ENCODE results near the gene RASA3.
A peak's percentile ranks its signal among the peaks of the same experiment; 100 is the strongest.

The RASA3 gene

DNA sequence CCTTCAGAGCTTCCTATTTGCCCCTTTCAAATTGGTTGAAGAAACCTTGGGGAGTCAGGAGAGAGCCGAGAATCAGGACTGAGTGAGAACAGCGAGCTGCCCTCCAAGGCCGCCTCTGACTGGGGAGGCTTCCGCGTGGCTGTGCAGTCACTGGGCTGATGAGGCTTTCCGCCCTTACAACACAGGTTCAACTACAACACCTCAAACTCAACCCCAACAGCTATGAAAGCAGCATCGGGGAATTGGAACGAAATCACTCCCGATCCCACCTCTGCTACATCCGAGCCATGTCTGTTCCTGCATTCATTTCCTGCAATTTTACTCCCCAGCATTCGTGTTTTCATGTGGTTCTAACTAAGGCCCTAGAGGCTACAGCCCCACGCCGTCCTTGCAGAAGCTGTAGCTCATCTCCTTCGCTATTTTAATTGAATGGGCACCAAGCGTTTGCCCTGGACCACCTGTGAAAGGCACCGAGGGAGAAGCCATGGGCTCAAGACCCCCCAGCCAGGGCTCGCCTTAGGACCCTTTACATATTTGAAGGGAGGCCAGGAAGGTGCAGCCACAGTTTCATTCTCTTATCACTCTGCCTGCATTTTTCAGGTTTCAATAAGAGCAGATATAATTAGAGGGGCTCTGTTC, 12.3 kb upstream of the RASA3 start:
- no peak for TF ChIP-seq POLR2AphosphoS5 (IDR thresholded peaks at IDR 0.05; ENCODE audit: low read depth)
- no peak for TF ChIP-seq SPI1 (IDR thresholded peaks at IDR 0.05; ENCODE audit: borderline replicate concordance, low read depth)
- TF ChIP-seq, protein P1, sequence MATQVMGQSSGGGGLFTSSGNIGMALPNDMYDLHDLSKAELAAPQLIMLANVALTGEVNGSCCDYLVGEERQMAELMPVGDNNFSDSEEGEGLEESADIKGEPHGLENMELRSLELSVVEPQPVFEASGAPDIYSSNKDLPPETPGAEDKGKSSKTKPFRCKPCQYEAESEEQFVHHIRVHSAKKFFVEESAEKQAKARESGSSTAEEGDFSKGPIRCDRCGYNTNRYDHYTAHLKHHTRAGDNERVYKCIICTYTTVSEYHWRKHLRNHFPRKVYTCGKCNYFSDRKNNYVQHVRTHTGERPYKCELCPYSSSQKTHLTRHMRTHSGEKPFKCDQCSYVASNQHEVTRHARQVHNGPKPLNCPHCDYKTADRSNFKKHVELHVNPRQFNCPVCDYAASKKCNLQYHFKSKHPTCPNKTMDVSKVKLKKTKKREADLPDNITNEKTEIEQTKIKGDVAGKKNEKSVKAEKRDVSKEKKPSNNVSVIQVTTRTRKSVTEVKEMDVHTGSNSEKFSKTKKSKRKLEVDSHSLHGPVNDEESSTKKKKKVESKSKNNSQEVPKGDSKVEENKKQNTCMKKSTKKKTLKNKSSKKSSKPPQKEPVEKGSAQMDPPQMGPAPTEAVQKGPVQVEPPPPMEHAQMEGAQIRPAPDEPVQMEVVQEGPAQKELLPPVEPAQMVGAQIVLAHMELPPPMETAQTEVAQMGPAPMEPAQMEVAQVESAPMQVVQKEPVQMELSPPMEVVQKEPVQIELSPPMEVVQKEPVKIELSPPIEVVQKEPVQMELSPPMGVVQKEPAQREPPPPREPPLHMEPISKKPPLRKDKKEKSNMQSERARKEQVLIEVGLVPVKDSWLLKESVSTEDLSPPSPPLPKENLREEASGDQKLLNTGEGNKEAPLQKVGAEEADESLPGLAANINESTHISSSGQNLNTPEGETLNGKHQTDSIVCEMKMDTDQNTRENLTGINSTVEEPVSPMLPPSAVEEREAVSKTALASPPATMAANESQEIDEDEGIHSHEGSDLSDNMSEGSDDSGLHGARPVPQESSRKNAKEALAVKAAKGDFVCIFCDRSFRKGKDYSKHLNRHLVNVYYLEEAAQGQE (IDR thresholded peaks at IDR 0.05; ENCODE audit: insufficient replicate concordance, low read depth), result no peak
- no peak for TF ChIP-seq GABPA (IDR thresholded peaks at IDR 0.05; ENCODE audit: low read depth)
- TF ChIP-seq, protein P2, sequence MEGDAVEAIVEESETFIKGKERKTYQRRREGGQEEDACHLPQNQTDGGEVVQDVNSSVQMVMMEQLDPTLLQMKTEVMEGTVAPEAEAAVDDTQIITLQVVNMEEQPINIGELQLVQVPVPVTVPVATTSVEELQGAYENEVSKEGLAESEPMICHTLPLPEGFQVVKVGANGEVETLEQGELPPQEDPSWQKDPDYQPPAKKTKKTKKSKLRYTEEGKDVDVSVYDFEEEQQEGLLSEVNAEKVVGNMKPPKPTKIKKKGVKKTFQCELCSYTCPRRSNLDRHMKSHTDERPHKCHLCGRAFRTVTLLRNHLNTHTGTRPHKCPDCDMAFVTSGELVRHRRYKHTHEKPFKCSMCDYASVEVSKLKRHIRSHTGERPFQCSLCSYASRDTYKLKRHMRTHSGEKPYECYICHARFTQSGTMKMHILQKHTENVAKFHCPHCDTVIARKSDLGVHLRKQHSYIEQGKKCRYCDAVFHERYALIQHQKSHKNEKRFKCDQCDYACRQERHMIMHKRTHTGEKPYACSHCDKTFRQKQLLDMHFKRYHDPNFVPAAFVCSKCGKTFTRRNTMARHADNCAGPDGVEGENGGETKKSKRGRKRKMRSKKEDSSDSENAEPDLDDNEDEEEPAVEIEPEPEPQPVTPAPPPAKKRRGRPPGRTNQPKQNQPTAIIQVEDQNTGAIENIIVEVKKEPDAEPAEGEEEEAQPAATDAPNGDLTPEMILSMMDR (IDR thresholded peaks at IDR 0.05; ENCODE audit: insufficient read depth, low read length), result no peak
- no peak for DNase-seq (ENCODE audit: low read depth in 1 of 2, low spot score in 1 of 2)
- no peaks in the 10 kb centered on the region for H3K27me3 ChIP-seq (ENCODE audit: insufficient read depth, poor library complexity, severe bottlenecking)
- H3K27ac ChIP-seq (replicated peaks), result no peak overlapping the region
- H3K4me3 ChIP-seq (replicated peaks; ENCODE audit: insufficient read depth, low read length), result no peak overlapping the region

DNA sequence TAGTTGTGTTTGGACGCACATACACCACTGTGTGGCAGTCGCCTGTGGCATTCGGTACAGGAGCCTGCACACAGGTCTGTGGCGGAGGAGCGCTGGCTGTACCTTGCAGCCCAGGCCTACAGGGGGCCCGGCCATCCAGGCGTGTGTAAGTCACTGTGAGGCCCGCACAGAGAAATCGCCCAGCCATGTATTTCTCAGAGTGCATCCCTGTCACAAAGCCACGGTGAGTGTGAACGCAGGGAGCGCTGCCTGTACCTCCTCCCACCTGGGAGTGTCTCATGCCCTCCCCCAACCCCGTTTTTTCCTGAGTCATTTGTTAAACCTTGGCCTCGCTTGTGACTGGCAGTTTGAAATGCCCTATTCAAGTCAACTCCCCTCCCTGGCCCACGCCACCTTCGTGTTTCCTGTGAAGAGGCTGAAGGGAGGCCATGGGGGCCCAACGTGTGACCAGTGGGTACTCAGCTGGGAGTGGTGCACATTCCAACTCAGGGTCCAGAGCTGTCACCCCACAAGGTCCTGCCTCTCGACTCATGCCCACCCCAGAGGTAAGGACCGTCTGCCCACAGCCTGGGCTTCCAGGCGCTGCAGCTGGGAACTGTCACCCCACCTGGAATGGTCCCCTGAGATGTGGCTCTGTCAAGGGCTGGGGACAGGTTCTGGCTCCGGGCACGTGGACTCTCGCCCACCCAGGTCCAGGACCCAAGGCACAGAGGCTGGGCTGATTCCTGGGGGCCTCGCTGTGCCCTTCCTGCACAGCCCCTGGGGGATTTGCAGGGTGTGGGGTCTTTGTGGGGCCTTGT, 11.6 kb upstream of the RASA3 start:
- no peak for DNase-seq (ENCODE audit: low read depth in 1 of 2, low spot score in 1 of 2)
- H3K27ac ChIP-seq (replicated peaks), result no peak overlapping the region

DNA sequence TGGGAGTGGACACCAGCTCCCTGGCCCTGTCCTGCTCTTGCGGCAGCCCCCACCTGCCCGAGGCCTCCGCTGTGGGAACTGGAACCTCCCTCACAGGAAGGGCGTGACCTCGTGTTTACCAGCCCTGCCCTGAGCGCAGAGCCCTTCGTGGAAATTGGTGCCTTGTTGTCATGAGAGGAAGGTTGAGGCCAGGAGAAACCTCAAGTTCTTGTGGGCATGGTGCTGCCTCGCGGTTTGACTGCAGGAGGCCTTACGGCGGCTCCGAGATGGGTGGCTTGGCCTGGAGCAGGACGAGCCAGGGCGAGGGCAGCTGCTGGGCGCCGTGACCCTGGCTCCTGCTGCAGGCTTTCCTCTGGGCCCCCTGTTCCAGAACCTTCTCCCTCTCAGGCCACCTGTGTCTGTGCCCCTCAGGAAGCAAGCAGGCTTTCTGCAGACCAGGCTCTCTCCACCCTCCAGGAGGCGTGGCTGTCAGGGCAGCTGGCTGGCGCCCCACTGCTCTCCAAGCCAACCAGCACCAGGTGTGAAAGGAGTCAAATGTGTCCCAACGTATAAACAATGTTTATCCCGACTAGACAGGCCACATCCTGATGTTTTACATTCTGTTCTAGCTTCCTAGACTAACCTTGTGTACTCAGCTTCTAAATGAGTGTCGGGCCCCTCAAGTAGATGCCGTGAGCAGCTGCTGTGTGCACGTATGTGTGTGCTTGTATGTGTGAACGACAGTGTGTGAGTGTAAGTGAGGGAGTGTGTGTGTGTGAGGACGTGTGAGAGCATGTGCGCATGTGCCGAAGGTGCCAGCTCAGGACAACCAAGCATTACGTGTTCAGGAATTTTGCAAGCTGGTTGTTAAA, 10.4 kb upstream of the RASA3 start:
- TF ChIP-seq POLR2AphosphoS5 (IDR thresholded peaks at IDR 0.05; ENCODE audit: low read depth), result no peak
- TF ChIP-seq GABPA (IDR thresholded peaks at IDR 0.05; ENCODE audit: low read depth), result no peak
- TF ChIP-seq, protein P2 (IDR thresholded peaks at IDR 0.05; ENCODE audit: insufficient read depth, low read length), result no peak
- TF ChIP-seq, protein P1 (IDR thresholded peaks at IDR 0.05; ENCODE audit: insufficient replicate concordance, low read depth), result no peak
- no peak for TF ChIP-seq SPI1 (IDR thresholded peaks at IDR 0.05; ENCODE audit: borderline replicate concordance, low read depth)
- no peak overlapping the region for H3K27ac ChIP-seq (replicated peaks)
- DNase-seq (ENCODE audit: low read depth in 1 of 2, low spot score in 1 of 2), result peak in 1 of 2 experiments; percentile 50
- no peaks in the 10 kb centered on the region for H3K27me3 ChIP-seq (ENCODE audit: insufficient read depth, poor library complexity, severe bottlenecking)
- no peak overlapping the region for H3K4me3 ChIP-seq (replicated peaks; ENCODE audit: insufficient read depth, low read length)

More for the DNA sequence above, 11.6 kb upstream of the RASA3 start:
- no peak for TF ChIP-seq GABPA (IDR thresholded peaks at IDR 0.05; ENCODE audit: low read depth)
- TF ChIP-seq SPI1 (IDR thresholded peaks at IDR 0.05; ENCODE audit: borderline replicate concordance, low read depth), result no peak
- H3K27me3 ChIP-seq (ENCODE audit: insufficient read depth, poor library complexity, severe bottlenecking), result no peaks in the 10 kb centered on the region
- H3K4me3 ChIP-seq (replicated peaks; ENCODE audit: insufficient read depth, low read length), result no peak overlapping the region

DNA sequence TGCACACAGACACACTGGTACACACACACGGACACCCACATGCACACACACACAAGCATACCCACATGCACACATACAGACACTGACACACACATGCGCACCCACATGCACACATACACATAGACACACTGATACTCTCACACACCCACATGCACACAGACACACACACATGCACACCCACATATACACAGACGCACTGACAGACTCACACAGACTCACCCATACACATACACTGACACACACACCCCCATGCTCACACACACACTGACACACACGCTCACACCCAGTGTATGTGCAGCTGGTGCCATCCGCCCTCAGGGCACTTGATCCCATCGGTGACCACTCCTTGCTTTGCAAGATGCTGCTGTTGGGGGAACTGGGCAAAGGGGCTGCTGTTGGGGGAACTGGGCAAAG, 9.7 kb upstream of the RASA3 start:
- Histone ChIP-seq H3K27me3 (ENCODE audit: insufficient read depth, poor library complexity, severe bottlenecking) (no peaks in the 10 kb centered on the region), H3K27ac (replicated peaks) (no peak overlapping the region), H3K4me3 (replicated peaks; ENCODE audit: insufficient read depth, low read length) (no peak overlapping the region)
- no peak for DNase-seq (ENCODE audit: low read depth in 1 of 2, low spot score in 1 of 2)
- TF ChIP-seq POLR2AphosphoS5 (IDR thresholded peaks at IDR 0.05; ENCODE audit: low read depth) (no peak), GABPA (IDR thresholded peaks at IDR 0.05; ENCODE audit: low read depth) (no peak), SPI1 (IDR thresholded peaks at IDR 0.05; ENCODE audit: borderline replicate concordance, low read depth) (no peak)
- TF ChIP-seq, protein P2 (IDR thresholded peaks at IDR 0.05; ENCODE audit: insufficient read depth, low read length), result no peak
- TF ChIP-seq, protein P1 (IDR thresholded peaks at IDR 0.05; ENCODE audit: insufficient replicate concordance, low read depth), result no peak
